Measurements from ENCODE around the gene SLC25A21.
A peak's percentile ranks its signal among the peaks of the same experiment; 100 is the strongest.
"Not testable (repeated sequence)": the region's sequence is repeated elsewhere in the genome, so short reads cannot be mapped to it uniquely, and the experiment has no call there.

The SLC25A21 gene

DNA sequence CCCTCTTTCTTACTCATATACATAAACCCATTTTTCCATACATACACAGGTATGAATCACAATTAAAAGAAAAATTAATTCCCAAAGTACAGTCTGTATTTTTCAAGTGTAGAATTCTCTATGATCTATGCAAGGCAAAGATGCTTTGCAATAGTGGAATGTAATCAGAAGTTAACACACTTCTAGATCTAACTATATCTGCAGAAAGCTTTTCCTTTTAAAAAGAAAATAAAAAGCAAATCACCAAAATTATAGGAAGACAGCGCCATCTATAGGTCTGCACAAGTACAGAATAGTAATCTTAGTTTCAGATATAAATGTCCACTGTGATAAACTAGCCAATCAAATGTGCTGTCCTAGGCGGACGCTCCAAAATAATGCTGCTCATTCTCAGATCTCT lies 22.0 kb downstream of the SLC25A21 start:
- H3K36me3 ChIP-seq (ENCODE audit: control insufficient read depth, insufficient read depth, low read length) = no peaks in the 10 kb centered on the region
- no peak for DNase-seq (ENCODE audit: extremely low read depth, insufficient read length)
- TF ChIP-seq CTCF (IDR thresholded peaks at IDR 0.05; ENCODE audit: insufficient read depth, low read length, poor library complexity, severe bottlenecking) = peak; percentile 46
- no peak overlapping the region for H3K4me3 ChIP-seq (replicated peaks; ENCODE audit: low read depth, low read length)
- H3K27me3 ChIP-seq (replicated peaks; ENCODE audit: control insufficient read depth, insufficient read depth, low read length) = no peaks in the 10 kb centered on the region

DNA sequence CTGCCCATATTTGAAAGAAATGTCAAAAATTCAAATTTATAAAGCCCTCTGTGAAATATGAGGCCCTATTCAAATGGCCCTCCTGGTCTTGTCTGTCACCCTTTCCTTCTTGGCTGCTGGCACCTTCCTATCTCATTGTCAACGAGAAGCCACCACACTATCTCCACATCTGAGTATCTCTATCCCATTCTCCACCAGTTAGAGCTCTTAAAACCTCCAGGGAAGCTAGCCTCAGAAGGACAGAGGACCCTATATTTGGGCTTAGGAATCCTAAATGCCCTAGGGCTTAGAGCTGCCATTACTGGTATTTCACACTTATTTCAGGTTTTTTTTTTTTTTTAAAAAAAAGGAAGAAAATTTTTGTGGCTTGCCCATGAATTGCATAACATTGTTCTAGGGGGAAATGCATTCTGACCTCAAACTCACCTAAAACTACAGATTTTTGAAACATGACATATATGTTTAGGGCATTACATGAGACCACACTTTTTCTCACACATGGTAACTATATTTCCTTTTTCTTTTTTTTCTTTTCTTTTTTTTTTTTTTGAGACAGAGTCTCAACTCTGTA lies 25.0 kb downstream of the SLC25A21 start:
- no peak for DNase-seq (ENCODE audit: extremely low read depth, insufficient read length)
- no peak for TF ChIP-seq CTCF (IDR thresholded peaks at IDR 0.05; ENCODE audit: insufficient read depth, low read length, poor library complexity, severe bottlenecking)
- Histone ChIP-seq H3K36me3 (ENCODE audit: control insufficient read depth, insufficient read depth, low read length) (no peaks in the 10 kb centered on the region), H3K4me3 (replicated peaks; ENCODE audit: low read depth, low read length) (no peak overlapping the region), H3K27me3 (replicated peaks; ENCODE audit: control insufficient read depth, insufficient read depth, low read length) (no peaks in the 10 kb centered on the region)

DNA sequence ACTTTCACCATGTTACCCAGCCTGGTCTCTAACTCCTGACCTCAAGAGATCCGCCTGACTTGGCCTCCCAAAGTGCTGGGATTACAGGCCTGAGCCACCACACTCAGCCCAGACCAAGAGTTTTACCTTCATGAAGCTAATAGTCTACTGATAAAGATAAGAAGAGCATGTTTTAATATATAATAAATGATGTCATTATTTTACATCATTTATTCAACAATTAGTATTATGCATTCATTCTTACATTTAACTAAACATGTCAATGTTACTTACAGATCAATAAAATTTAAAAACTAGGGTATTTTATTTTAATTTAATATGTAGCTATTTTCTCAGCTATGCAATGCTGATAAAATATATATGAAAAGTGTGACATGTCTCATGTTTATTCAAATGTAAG lies 26.0 kb downstream of the SLC25A21 start:
- H3K27me3 ChIP-seq (replicated peaks; ENCODE audit: control insufficient read depth, insufficient read depth, low read length); DNase-seq (ENCODE audit: extremely low read depth, insufficient read length); H3K4me3 ChIP-seq (replicated peaks; ENCODE audit: low read depth, low read length); H3K36me3 ChIP-seq (ENCODE audit: control insufficient read depth, insufficient read depth, low read length): not testable (repeated sequence)

DNA sequence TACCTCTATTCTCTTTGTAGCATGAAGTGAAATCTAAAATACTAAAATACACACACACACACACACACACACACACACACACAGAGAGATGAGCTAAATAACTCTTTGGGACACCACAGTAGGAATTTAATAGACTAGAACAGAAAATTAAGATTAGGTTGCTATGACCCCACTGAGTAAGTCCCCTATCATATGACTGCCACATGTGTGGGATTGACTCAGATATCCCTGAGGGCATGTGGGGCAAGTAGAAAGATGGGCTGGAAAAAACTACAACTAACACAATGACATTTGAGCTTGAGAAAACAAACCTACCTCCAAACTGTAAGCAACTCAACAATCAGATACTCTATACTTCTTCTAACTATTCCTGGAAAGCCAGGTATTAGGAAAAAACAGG lies 27.0 kb downstream of the SLC25A21 start:
- H3K36me3 ChIP-seq (ENCODE audit: control insufficient read depth, insufficient read depth, low read length) = no peaks in the 10 kb centered on the region
- no peak overlapping the region for H3K4me3 ChIP-seq (replicated peaks; ENCODE audit: low read depth, low read length)
- no peaks in the 10 kb centered on the region for H3K27me3 ChIP-seq (replicated peaks; ENCODE audit: control insufficient read depth, insufficient read depth, low read length)
- no peak for DNase-seq (ENCODE audit: extremely low read depth, insufficient read length)
- TF ChIP-seq CTCF (IDR thresholded peaks at IDR 0.05; ENCODE audit: insufficient read depth, low read length, poor library complexity, severe bottlenecking) = no peak

- DNase-seq (ENCODE audit: extremely low read depth, insufficient read length) = no peak
- Histone ChIP-seq H3K36me3 (ENCODE audit: control insufficient read depth, insufficient read depth, low read length) (no peaks in the 10 kb centered on the region), H3K27me3 (replicated peaks; ENCODE audit: control insufficient read depth, insufficient read depth, low read length) (no peaks in the 10 kb centered on the region), H3K4me3 (replicated peaks; ENCODE audit: low read depth, low read length) (no peak overlapping the region)
- TF ChIP-seq CTCF (IDR thresholded peaks at IDR 0.05; ENCODE audit: insufficient read depth, low read length, poor library complexity, severe bottlenecking) = no peak
These were observed 27.6 kb downstream of the SLC25A21 start for GRCh38 chr14:37144729-37145363.

DNA sequence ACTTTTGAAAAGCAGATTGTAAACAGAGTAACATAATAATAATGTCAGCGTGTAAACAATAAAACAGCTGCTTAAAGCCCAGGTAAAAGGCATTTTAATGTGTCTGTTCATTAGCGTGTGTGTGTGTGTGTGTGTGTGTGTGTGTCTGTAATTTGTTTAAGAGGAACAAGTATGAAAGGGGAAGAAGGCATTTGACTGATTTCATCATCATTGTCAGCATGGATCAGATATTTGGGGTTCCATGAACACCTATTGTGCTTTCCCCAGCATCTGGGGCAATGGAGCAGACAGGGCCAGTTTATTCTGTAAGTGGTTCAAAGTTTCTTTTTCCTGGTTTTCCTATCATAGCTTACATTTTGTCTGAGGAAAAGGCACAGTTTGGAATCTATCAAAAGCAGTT lies 28.9 kb downstream of the SLC25A21 start:
- Histone ChIP-seq H3K36me3 (ENCODE audit: control insufficient read depth, insufficient read depth, low read length) (no peaks in the 10 kb centered on the region), H3K4me3 (replicated peaks; ENCODE audit: low read depth, low read length) (no peak overlapping the region), H3K27me3 (replicated peaks; ENCODE audit: control insufficient read depth, insufficient read depth, low read length) (no peaks in the 10 kb centered on the region)
- DNase-seq (ENCODE audit: extremely low read depth, insufficient read length) = no peak
- TF ChIP-seq CTCF (IDR thresholded peaks at IDR 0.05; ENCODE audit: insufficient read depth, low read length, poor library complexity, severe bottlenecking) = no peak
